Adipose tissue (tissue), 3 donors: ENCODE measurements around the gene ATAD3A. TPM values are rescaled to one million over a fixed set of nuclear protein-coding genes. Genes with fewer than 3 reads are reported as not detected.
"Not testable (repeated sequence)": the region's sequence is repeated elsewhere in the genome, so short reads cannot be mapped to it uniquely, and the experiment has no call there.

Experiments
- H3K27ac ChIP-seq: one replicate; pipeline ENCODE4 v1.5.1; 2013; ENCODE audit warnings: low read depth, low read length
- WGBS, 3 donors: extraction: QIAGEN DNeasy Blood & Tissue Kit; methylation state at CpG; one replicate each; pipeline ENCODE4 v1.1.7; 2013; 5-methylcytosine and 5-hydroxymethylcytosine counted together
- polyA plus RNA-seq, 3 donors: library from polyadenylated mRNA; stranded (reverse); fragments of 200-250 nt; gene quantifications; one replicate each; pipeline ENCODE4 v1.2.3, GENCODE V29; 2013
- donor health status: healthy with polysubstance abuse.
- donor health status: Bipolar disorder and iron deficiency.
- donor health status: healthy.

ATAD3A gene
- polyA plus RNA-seq, 3 donors, result 12.9 to 23.1 (median 14.2) TPM

DNA sequence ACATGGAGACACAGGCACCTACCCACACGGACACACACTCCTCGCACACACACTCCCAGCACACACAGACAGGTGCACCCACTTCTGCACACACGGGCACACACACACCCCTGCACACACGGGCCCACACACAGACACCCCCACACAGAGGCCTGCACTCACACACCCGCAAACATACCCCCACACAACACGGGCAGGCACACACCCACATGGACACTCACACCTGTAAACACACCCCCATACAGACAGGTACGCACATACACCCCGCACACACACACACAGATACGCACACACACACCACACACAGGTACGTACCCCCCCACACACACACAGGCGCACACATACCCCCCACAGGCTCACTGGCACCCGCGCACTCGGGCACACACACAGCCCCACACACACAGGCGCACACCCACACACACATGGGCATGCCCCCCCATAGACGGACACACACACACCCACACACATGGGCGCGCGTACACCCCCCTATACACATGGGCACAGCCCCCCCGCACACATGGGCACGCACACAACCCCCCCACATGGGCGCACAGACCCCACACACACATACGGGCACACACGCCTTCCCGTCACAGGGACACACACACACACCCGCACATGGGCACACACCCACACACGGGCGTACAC, 6.1 kb downstream of the ATAD3A start:
- 91 to 94% (median 93%) methylated on average over 24 to 28 of the region's 28 CpGs for WGBS, 3 donors

DNA sequence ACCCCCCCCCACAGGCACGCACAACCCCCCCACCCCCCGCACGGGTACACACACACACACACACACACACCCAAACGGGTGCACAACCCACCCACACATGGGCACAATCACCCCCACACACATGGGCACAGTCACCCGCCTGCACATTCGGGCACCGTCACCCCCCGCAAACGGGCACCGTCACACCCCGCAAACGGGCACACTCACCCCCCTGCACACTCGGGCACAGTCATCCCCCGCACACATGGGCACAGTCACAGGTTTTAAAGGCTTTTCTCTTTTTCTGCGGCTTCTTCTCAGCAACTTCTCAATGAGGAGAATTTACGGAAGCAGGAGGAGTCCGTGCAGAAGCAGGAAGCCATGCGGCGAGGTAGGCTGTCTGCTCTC, 6.7 kb downstream of the ATAD3A start:
- WGBS, 3 donors, result 89 to 95% (median 94%) methylated on average over 10 to 18 of the region's 19 CpGs
- H3K27ac ChIP-seq, result not testable (repeated sequence)

More for the DNA sequence above, 6.1 kb downstream of the ATAD3A start:
- H3K27ac ChIP-seq, result no peak overlapping the region

DNA sequence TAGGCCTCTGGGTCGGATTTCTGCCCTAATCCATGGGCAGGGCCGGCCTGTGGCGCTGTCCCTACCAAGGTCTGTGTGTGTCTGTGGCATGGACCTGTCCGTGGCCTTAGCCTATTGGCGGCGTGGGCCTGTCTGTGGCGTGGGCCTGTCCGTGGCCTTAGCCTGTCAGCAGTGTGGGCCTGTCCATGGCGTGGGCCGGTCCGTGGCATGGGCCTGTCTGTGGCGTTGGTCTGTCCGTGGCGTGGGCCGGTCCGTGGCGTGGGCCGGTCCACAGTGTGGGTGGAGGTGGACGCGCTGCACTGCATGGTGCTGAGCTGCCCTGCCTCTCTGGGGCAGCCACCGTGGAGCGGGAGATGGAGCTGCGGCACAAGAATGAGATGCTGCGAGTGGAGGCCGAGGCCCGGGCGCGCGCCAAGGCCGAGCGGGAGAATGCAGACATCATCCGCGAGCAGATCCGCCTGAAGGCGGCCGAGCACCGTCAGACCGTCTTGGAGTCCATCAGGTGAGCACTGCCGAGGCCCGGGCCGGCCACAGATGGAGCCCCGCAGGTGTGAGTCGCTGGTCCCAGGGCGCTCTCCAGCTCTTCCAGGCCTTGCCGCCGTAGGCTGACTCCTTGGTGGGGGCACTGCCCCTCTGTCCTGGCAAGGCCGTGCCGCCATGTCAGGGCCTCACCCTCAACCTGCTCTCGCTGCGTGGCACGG, 8.0 kb downstream of the ATAD3A start:
- not testable (repeated sequence) for H3K27ac ChIP-seq
- 97 to 98% (median 97%) methylated on average over 28 to 51 of the region's 51 CpGs for WGBS, 3 donors

DNA sequence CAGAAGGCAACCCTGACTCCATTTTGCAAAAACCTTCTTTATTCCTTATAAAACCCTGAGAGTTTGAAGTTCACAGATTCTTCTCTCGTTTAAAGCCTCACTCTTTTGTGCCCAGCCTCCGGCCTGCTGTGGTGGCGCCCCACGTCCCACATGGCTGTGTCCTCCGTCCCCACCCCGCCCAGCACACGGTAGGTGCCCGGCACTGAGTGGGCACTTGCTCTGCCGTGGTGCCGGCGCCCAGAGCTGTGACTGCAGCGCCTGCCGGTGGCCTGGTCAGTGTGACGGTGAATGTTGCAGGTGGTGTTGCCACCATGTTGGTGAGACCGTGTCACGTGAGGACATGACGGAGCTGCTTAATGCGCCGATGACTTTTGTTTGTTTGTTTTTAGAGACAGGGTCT, 9.4 kb downstream of the ATAD3A start:
- 91 to 97% (median 97%) methylated on average over 19 of the region's 19 CpGs for WGBS, 3 donors
- H3K27ac ChIP-seq, result no peak overlapping the region

DNA sequence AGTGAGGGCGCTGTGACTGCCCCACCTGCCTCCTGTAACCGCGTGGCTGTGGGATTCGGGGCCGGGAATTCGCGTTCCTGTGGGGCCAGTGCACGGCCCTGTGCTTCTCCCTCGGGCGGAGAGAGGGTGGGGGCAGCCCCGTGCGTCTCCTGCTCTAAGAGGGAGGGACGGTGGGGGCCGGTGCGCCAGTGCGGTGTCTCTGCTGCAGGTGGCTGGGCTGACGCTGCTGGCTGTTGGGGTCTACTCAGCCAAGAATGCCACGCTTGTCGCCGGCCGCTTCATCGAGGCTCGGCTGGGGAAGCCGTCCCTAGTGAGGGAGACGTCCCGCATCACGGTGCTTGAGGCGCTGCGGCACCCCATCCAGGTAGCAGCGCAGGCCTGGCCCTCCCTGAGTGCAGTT, 10.6 kb downstream of the ATAD3A start:
- WGBS, 3 donors, result 92 to 96% (median 95%) methylated on average over 25 to 30 of the region's 30 CpGs
- not testable (repeated sequence) for H3K27ac ChIP-seq

DNA sequence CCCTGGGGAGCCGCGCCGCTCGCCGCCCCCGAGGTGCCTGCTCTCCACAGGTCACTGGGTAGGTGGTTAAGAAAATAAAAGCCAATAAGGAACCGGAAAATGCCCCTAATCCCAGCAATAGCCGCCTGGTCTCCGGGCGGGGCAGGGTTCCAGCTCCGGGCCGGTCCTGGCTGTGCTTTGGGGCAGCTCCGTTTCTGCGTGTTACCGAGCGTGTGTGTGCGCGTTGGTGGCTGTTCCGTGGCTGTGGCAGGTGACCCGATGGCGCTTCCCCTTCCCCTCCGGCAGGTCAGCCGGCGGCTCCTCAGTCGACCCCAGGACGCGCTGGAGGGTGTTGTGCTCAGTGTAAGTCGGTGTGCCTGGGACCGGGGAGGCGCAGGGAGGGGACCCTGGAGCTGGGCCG, 11.3 kb downstream of the ATAD3A start:
- WGBS, 3 donors, result 96 to 97% (median 96%) methylated on average over 29 to 31 of the region's 31 CpGs

DNA sequence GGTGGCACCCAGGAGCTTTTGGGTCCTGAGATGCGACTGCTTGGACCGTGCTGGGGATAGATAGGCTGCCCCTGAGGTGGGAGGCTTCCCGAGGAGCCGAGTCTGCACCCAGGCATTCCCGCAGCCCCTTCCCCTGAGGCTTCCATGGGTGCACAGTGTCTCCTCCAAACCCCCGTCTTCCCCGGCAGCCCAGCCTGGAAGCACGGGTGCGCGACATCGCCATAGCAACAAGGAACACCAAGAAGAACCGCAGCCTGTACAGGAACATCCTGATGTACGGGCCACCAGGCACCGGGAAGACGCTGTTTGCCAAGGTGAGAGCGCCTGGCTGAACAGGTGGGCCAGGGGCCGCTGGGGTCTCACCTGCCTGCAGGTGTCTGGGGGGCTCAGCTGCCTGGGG, 11.7 kb downstream of the ATAD3A start:
- not testable (repeated sequence) for H3K27ac ChIP-seq
- WGBS, 3 donors, result 91 to 94% (median 93%) methylated on average over 17 of the region's 17 CpGs

More for the DNA sequence above, 11.3 kb downstream of the ATAD3A start:
- H3K27ac ChIP-seq, result not testable (repeated sequence)

DNA sequence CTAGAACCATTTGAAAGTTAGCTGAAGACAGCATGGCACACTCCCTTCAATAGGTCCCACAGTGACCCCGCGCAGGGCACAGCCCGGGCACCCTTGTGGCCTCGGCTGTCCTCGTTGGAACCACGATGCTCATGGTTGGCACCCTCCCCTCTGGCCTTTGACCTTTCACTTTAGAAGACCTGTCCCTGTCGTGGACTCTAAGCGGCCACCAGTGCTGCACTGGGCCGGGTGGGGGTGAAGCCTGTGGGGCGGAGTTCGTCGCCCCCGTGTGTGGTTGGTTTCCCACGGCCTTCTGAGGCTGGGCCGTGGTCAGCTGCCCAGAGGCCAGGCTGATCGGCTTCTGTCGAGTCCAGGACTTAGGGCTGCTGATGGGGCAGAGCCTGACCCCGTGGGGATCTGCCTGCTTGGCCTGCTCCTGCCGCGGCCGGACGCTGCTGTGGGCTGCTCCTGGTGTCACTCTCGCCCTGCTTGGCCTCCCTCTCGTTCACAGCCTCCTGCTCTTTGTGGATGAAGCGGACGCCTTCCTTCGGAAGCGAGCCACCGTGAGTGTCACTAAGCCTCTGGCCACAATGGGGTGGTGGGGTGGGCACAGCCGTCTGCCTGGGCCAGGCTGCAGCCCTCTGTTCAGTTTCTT, 12.9 kb downstream of the ATAD3A start:
- not testable (repeated sequence) for H3K27ac ChIP-seq
- 91 to 96% (median 92%) methylated on average over 22 to 24 of the region's 30 CpGs for WGBS, 3 donors

DNA sequence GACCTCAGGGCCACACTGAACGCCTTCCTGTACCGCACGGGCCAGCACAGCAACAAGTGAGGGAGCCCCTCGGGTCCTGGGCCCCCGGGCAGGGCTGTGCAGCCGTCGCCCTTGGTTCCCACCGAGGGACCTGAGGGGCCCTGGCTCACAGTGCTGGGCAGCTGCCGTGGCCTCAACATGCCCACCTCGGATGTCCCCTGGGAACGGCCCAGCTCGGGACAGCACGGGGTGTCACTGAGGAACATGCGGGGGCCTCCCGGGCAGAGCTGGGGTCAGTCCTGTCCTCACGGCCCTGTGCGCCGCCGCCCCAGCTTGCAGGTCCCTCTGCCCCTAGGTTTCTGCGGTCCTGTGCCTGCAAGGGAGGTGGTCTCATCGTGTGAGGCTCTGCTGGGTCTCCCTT, 14.5 kb downstream of the ATAD3A start:
- 95 to 100% (median 98%) methylated on average over 6 to 16 of the region's 21 CpGs for WGBS, 3 donors
- not testable (repeated sequence) for H3K27ac ChIP-seq

DNA sequence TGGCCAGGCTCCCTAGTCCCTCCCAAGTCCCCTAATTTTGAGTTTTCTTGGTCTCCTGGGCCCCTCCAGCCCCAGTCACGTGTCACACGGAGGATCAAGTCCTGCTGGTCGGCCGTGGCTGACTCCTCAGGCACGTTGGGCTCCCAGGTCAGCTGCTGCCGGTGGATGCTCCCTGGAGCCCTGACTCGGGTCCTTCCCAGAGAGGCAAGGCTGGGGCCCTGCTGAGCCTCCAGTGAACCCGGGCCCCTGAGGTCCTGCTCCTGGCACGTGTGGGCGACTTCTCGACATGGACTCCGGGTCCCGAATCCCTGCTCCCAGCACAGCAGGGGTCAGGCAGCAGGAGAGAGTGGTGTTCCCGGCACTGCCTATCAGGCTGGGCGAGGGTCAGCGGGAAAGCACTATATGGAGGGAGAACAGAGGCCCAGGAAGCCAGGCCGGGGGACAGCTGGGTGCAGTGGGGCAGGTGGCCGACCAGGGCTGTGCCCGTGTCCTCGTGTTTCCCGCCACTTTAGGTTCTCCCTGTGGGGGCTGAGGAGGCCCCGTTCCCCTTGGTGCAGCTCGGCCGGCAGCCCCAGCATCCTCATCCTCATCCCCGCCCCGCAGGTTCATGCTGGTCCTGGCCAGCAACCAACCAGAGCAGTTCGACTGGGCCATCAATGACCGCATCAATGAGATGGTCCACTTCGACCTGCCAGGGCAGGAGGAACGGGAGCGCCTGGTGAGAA, 15.3 kb downstream of the ATAD3A start:
- 94 to 97% (median 96%) methylated on average over 29 to 31 of the region's 31 CpGs for WGBS, 3 donors
- no peak overlapping the region for H3K27ac ChIP-seq

DNA sequence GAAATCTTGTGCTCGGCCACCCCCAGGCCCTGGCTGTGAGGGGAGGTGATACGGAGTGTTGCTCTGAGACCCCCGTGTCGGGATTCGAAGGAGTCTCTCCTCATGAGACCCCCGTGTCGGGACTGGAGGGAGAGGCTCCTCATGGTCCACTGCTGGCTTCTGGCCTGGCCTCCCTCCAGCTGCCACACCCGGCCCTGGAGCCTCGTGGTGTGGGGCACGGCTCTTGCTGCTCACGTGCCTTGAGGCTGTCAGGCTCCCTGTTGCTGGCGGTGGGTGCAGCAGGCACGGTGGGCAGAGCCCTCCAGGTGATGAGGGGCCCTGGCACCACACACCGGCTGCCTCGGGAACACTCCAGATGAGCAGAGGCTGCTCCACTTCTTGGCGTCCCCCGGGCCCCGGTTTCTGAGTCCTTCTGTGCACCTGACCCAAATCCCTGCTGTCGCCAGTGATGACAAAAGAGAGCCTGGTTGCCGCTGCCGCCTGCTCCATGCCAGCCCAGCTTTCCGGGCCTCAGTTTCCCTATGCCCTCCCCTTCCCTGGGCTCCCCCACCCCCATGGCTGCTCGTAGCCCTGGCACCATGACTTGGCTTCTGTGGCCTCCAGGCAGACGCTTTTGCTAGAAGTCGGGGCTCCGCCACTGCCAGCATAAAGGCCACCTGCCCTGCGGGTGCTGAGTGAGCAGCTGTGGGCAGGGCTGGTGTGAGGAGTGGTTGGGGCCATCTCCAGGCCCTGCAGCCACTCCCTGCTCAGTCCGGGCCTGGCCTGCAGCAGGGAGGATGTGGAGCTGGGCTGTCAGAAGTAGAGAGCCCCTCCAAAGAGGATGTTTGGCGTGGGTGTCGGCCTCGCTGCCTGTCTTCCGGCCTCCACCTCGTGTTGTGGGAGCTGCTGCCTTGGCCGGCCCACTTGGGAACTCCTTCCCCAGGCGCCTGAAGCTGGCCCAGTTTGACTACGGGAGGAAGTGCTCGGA, 16.6 kb downstream of the ATAD3A start:
- WGBS, 3 donors, result 85 to 91% (median 87%) methylated on average over 33 to 37 of the region's 37 CpGs
- no peak overlapping the region for H3K27ac ChIP-seq

DNA sequence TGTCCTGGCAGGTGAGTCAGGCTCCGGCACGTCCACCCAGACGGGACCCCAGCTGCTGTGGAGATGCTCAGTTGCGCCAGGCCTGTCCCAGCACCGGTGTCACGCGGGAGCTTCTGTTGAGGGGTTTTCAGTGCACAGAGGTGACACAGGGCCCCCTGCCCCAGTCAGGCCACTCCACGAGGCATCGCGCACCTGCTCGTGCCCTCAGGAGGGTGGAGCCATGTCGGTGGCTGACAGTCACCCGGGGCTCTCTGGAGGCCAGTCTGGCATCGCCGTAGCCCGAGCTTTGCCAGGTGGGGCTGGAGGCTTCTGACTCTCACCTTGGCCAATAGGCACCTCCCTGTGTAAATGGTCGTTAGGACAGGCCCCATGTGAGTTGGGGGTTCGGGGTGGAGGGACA, 17.4 kb downstream of the ATAD3A start:
- WGBS, 3 donors, result 95 to 99% (median 98%) methylated on average over 14 to 15 of the region's 18 CpGs
- H3K27ac ChIP-seq, result no peak overlapping the region

DNA sequence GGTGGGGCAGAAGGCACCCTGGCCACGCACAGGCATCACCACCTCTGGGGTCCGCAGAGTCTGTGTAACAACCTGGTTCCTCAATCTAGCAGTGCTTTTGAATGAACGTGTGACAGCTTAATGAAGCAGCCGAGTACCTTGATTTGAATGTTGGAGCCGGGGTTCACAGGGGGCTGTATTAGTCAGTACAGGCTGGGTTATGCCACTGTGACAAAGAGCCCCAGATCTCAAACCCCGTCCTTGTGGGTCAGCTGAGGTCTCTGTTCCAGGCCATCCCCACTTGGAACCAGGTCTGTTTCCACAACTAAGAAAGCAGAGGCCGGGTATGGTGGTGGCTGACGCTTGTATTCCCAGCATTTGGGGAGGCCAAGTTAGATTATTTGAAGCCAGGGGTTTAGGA, 18.0 kb downstream of the ATAD3A start:
- 98 to 100% (median 98%) methylated on average over 8 of the region's 8 CpGs for WGBS, 3 donors
- no peak overlapping the region for H3K27ac ChIP-seq

DNA sequence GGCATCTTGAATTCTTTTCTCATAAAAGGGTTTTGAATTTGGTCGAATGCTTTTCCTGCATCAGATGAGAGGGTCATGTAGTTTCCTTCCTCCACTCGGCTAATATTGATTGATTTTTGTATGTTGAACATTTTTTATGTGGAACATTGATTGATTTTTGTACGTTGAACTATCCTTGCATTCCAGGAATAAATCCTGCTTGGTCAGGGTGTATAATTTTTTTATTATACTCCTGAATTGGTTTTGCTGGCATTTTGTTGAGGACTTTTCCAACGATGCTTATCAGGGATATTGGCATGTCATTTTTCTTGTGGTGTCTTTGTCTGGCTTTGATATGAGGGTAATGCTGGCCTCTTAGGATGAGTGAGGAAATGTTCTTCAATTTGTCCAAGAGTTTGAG, 20.0 kb downstream of the ATAD3A start:
- WGBS, 3 donors, result 88 to 96% (median 94%) methylated on average over 4 of the region's 4 CpGs
- H3K27ac ChIP-seq, result no peak overlapping the region

DNA sequence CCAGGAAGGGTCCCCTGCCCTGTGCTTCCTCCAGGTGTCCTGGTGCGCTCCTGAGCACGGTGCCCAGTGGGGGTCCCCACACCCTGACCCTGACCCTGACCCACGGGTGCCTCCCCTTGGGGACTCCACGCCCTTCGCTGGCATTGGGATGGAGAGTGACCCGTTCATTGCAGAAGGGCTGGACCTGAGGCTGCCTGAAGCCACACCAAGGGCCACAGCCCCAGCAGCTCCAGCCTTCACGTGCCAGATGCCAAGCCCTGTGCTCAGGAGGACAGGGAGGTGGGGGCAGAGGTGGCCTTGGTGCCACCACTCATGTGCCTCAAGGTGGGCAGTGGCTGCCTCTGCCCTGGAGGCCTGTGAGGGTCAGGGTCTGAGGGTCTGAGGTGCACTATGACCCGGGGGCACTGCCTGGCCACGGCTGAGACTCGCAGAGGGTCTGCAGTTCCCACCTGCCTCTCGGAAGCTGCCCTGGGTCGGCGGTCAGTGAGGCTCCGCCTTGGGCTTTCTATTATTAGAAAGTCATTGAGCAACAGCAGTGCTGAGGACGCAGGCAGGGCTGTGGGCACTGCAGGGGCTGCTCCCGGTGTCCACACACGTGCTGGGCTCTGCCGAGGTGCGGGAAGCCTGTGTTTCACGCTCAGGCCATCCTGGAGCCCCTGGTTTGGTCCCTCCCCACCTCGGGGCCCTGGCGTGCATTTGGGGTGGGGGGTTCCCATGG, 21.4 kb downstream of the ATAD3A start:
- WGBS, 3 donors, result 69 to 84% (median 73%) methylated on average over 14 to 17 of the region's 22 CpGs
- not testable (repeated sequence) for H3K27ac ChIP-seq

DNA sequence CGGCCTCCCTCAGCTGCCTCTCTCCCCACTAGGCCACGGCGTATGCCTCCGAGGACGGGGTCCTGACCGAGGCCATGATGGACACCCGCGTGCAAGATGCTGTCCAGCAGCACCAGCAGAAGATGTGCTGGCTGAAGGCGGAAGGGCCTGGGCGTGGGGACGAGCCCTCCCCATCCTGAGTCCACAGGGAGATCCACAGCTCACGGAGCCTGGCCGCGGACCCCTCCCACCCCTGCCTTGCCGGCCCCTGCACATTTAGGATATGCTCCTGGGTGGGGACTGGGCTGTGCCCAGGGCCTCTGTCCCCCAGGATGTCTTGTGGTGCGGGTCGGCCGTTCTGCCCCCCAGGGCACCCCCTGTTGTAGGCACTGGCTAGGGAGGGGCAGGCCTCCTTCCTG, 21.9 kb downstream of the ATAD3A start:
- WGBS, 3 donors, result 80 to 93% (median 87%) methylated on average over 8 to 18 of the region's 18 CpGs
- H3K27ac ChIP-seq, result not testable (repeated sequence)

DNA sequence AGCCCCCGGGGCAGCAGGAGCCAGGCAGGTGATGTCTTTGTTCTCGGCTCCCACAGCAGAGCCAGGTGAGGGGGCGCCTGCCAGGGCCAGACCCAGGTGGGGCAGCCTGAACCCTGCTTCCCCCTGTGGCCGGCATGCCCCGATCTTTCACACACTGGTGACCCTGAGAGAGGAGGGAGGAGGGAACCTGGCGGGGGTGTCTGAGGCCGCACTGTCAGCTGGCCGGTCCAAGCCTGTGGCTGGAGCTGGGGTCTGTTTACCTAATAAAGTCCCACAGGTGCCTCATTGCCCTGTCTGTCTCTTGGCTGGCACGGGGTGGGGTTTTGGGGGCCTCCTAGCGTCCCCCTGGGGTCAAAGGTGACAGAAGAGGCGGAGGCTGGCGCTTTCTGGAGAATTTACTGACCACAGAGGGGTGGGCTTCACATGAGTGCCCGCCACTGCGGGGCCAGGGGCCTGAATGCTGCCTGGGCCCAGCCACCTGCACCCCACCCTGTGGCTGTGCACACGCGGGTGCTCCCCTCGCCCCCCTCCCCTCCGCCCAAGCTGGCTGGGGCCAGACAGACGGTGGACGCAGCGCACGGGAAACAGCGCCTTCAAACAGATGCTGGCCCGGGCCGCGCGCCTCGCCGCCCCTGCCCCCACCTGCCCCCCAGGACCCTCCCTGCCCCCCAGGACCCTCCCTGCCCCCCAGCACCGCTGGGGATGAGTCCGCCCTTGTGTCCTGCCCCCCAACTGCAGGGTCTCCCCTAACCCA, 22.6 kb downstream of the ATAD3A start:
- H3K27ac ChIP-seq, result no peak overlapping the region
- 85 to 91% (median 87%) methylated on average over 21 to 31 of the region's 31 CpGs for WGBS, 3 donors
